ENCODE measurements around the gene CELF6. TPM values are rescaled to one million over a fixed set of nuclear protein-coding genes. Genes with fewer than 3 reads are reported as not detected.

CELF6 gene
- total and polyA plus RNA-seq, 4 donors, result 0.10 to 0.92 (median 0.44) TPM

DNA sequence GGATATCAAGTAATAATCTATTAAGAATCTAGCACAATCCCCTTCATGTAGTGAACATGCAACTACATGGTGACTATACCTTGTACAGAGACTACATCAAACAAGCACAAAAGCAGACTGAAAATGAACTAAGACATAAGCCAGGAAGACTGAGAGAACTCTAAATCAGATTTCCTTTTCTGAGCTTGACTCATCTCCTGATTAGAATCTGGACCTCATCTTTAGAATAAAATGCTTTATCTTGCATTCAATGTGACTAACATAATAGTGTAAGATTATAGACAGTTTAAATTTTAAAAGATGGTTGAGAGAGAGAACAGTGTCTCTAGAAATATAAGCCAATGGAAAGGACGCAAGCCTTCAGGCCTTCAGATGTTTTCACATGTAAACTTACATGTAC is 71.4 kb downstream of the CELF6 start:
- no peak for TF ChIP-seq HNF4A (conservative IDR thresholded peaks at IDR 0.05)
- TF ChIP-seq, protein P1, sequence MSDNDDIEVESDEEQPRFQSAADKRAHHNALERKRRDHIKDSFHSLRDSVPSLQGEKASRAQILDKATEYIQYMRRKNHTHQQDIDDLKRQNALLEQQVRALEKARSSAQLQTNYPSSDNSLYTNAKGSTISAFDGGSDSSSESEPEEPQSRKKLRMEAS (IDR thresholded peaks at IDR 0.05), result no peak
- no peak for TF ChIP-seq RAD21 (IDR thresholded peaks at IDR 0.05)
- no peak for TF ChIP-seq RXRA (IDR thresholded peaks at IDR 0.05)
- no peak for TF ChIP-seq TAF1 (conservative IDR thresholded peaks at IDR 0.05)
- TF ChIP-seq FOXA1 (IDR thresholded peaks at IDR 0.05), result no peak
- TF ChIP-seq, protein P2, sequence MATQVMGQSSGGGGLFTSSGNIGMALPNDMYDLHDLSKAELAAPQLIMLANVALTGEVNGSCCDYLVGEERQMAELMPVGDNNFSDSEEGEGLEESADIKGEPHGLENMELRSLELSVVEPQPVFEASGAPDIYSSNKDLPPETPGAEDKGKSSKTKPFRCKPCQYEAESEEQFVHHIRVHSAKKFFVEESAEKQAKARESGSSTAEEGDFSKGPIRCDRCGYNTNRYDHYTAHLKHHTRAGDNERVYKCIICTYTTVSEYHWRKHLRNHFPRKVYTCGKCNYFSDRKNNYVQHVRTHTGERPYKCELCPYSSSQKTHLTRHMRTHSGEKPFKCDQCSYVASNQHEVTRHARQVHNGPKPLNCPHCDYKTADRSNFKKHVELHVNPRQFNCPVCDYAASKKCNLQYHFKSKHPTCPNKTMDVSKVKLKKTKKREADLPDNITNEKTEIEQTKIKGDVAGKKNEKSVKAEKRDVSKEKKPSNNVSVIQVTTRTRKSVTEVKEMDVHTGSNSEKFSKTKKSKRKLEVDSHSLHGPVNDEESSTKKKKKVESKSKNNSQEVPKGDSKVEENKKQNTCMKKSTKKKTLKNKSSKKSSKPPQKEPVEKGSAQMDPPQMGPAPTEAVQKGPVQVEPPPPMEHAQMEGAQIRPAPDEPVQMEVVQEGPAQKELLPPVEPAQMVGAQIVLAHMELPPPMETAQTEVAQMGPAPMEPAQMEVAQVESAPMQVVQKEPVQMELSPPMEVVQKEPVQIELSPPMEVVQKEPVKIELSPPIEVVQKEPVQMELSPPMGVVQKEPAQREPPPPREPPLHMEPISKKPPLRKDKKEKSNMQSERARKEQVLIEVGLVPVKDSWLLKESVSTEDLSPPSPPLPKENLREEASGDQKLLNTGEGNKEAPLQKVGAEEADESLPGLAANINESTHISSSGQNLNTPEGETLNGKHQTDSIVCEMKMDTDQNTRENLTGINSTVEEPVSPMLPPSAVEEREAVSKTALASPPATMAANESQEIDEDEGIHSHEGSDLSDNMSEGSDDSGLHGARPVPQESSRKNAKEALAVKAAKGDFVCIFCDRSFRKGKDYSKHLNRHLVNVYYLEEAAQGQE (IDR thresholded peaks at IDR 0.05), result no peak
- TF ChIP-seq, protein P3, sequence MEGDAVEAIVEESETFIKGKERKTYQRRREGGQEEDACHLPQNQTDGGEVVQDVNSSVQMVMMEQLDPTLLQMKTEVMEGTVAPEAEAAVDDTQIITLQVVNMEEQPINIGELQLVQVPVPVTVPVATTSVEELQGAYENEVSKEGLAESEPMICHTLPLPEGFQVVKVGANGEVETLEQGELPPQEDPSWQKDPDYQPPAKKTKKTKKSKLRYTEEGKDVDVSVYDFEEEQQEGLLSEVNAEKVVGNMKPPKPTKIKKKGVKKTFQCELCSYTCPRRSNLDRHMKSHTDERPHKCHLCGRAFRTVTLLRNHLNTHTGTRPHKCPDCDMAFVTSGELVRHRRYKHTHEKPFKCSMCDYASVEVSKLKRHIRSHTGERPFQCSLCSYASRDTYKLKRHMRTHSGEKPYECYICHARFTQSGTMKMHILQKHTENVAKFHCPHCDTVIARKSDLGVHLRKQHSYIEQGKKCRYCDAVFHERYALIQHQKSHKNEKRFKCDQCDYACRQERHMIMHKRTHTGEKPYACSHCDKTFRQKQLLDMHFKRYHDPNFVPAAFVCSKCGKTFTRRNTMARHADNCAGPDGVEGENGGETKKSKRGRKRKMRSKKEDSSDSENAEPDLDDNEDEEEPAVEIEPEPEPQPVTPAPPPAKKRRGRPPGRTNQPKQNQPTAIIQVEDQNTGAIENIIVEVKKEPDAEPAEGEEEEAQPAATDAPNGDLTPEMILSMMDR (IDR thresholded peaks at IDR 0.05; ENCODE audit: low read depth, low read length, missing input control), result no peak
- TF ChIP-seq HNF4G (IDR thresholded peaks at IDR 0.05), result no peak
- TF ChIP-seq GABPA (IDR thresholded peaks at IDR 0.05 in 1 of 2, conservative IDR thresholded peaks at IDR 0.05 in 1 of 2), result no peak
- no peak for TF ChIP-seq SP1 (IDR thresholded peaks at IDR 0.05)
- TF ChIP-seq JUND (IDR thresholded peaks at IDR 0.05), result no peak
- no peak for TF ChIP-seq YY1 (IDR thresholded peaks at IDR 0.05)
- no peak for TF ChIP-seq FOXA2 (IDR thresholded peaks at IDR 0.05)
- DNase-seq (ENCODE audit: low spot score), result no peak
- WGBS, result 97% methylated on average over 1 of the region's 1 CpG
- Histone ChIP-seq H3K4me1 (ENCODE audit: control insufficient read depth in 4 of 4, insufficient read depth in 4 of 4, low read length in 3 of 4) (no peaks in the 10 kb centered on the region), H3K9ac (ENCODE audit: low read depth in 1 of 2, low read length in 2 of 2) (no peak overlapping the region), H3K27ac (ENCODE audit: low read depth in 1 of 2, low read length in 2 of 2) (no peak overlapping the region), H3K27me3 (ENCODE audit: control insufficient read depth in 4 of 4, insufficient read depth in 4 of 4, low read length in 3 of 4) (no peaks in the 10 kb centered on the region), H3K4me3 (ENCODE audit: low read depth in 1 of 3, low read length in 3 of 3) (no peak overlapping the region), H3K36me3 (ENCODE audit: control insufficient read depth in 4 of 4, insufficient read depth in 3 of 4, low read depth in 1 of 4, low read length in 3 of 4) (peaks cover 1 to 54% (median 25%) of the 10 kb centered on the region in 4 donors), H3K9me3 (ENCODE audit: control insufficient read depth in 4 of 4, low read length in 3 of 4) (no peaks in the 10 kb centered on the region)

DNA sequence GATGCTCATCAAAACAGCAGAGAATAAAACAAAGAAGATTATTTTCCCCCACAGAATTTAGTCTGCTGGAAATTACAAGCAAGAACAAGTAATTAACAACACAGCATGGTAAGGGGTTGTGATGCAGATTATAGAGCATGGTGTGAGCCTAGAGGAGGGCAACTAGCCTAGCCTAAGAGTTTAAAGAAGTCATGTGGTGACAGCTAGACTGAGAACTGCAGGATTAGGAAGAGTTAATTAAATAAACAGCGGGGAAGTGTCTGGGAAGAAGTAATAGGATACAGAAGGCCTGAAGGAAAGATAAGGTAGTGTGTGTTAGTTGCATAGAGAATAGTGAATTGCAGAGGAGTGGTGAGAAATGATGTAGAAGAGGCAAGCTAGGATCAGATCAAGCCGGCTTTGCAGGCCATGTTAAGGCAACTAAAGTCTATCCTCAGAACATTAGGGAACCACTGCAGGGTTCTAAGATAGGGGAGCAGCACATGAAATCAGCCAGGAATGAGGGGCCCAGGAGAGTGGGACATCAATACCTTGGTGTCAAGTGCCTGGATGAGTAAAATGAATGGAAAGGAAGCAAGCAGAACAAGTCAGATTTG is 77.1 kb downstream of the CELF6 start:
- H3K4me1 ChIP-seq (ENCODE audit: control insufficient read depth in 4 of 4, insufficient read depth in 4 of 4, low read length in 3 of 4), result no peaks in the 10 kb centered on the region
- no peak overlapping the region for H3K9ac ChIP-seq (ENCODE audit: low read depth in 1 of 2, low read length in 2 of 2)
- no peak overlapping the region for H3K4me3 ChIP-seq (ENCODE audit: low read depth in 1 of 3, low read length in 3 of 3)
- peaks cover 3 to 33% (median 14%) of the 10 kb centered on the region in 4 donors for H3K36me3 ChIP-seq (ENCODE audit: control insufficient read depth in 4 of 4, insufficient read depth in 3 of 4, low read depth in 1 of 4, low read length in 3 of 4)
- whole genome bisulfite sequencing, result 76% methylated on average over 2 of the region's 2 CpGs
- no peaks in the 10 kb centered on the region for H3K27me3 ChIP-seq (ENCODE audit: control insufficient read depth in 4 of 4, insufficient read depth in 4 of 4, low read length in 3 of 4)
- no peak for DNase-seq (ENCODE audit: low spot score)
- no peak for TF ChIP-seq JUND (IDR thresholded peaks at IDR 0.05)
- no peaks in the 10 kb centered on the region for H3K9me3 ChIP-seq (ENCODE audit: control insufficient read depth in 4 of 4, low read length in 3 of 4)
- no peak overlapping the region for H3K27ac ChIP-seq (ENCODE audit: low read depth in 1 of 2, low read length in 2 of 2)
